ENCODE results near the gene MRI1.
"Not testable (repeated sequence)": the region's sequence is repeated elsewhere in the genome, so short reads cannot be mapped to it uniquely, and the experiment has no call there.

Gene MRI1

DNA sequence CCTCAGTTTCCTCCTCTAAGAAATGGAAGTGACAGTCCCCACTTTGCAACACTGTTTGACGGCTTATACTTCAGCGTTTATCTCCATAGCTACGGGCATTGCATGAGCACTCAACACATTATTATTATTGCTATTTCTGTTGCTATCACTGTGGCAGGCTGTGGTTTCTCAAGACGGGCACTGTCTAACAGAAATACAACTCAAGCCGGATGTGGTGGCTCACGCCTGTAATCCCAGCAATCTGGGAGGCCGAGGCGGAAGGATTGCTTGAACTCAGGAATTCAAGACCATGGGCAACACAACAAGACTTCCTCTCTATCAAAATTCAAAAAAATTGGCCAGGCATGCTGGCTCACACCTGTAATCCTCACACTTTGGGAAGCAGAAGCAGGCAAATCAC lies 26.0 kb downstream of the MRI1 start:
- in situ Hi-C loops (cut with MboI; ENCODE audit: low sequenced_read_pairs): no loop called here
- H3K27me3 ChIP-seq (ENCODE audit: low read depth): peaks cover 6% of the 10 kb centered on the region; the same call in 1 of the 2 replicates
- DNase-seq (ENCODE audit: low spot score in 2 of 2): no peak
- H3K4me3 ChIP-seq: no peak overlapping the region
- H3K4me1 ChIP-seq: peaks cover 5% of the 10 kb centered on the region; the same call in 1 of the 2 replicates
- H3K36me3 ChIP-seq (replicated peaks): no peaks in the 10 kb centered on the region
- no peaks in the 10 kb centered on the region for H3K9me3 ChIP-seq

DNA sequence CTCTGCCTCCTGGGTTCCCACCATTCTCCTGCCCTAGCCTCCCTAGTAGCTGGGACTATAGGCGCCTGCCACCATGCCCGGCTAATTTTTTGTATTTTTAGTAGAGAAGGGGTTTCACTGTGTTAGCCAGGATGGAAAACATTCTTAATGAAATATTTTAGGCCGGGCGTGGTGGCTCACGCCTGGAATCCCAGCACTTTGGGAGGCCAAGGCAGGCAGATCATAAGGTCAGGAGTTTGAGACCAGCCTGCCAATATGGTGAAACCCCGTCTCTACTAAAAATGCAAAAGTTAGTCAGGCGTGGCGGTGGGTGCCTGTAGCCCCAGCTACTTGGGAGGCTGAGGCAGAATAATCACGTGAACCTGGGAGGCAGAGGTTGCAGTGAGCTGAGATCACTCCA lies 29.0 kb downstream of the MRI1 start:
- H3K9me3 ChIP-seq; in situ Hi-C loops (cut with MboI; ENCODE audit: low sequenced_read_pairs); H3K4me1 ChIP-seq; H3K4me3 ChIP-seq; H3K27me3 ChIP-seq (ENCODE audit: low read depth); H3K36me3 ChIP-seq (replicated peaks); DNase-seq (ENCODE audit: low spot score in 2 of 2): not testable (repeated sequence)

DNA sequence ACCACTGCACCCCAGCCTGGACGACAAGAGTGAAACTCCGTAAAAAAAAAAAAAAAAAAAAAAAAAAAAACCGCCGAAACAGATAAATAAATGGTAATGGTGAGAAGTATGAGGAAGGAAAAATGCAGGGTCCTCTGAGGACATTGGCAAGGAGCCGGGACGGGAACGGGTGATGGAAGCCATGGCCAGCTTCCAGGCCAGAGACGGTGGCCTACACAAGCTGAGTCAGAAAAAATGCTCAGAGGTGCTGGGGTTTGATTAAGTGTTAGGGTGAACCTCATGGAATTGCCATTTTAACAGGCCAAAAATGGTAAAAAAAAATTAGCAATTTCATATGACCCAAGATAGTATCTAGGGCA lies 30.1 kb downstream of the MRI1 start:
- no peak for DNase-seq (ENCODE audit: low spot score in 2 of 2)

DNA sequence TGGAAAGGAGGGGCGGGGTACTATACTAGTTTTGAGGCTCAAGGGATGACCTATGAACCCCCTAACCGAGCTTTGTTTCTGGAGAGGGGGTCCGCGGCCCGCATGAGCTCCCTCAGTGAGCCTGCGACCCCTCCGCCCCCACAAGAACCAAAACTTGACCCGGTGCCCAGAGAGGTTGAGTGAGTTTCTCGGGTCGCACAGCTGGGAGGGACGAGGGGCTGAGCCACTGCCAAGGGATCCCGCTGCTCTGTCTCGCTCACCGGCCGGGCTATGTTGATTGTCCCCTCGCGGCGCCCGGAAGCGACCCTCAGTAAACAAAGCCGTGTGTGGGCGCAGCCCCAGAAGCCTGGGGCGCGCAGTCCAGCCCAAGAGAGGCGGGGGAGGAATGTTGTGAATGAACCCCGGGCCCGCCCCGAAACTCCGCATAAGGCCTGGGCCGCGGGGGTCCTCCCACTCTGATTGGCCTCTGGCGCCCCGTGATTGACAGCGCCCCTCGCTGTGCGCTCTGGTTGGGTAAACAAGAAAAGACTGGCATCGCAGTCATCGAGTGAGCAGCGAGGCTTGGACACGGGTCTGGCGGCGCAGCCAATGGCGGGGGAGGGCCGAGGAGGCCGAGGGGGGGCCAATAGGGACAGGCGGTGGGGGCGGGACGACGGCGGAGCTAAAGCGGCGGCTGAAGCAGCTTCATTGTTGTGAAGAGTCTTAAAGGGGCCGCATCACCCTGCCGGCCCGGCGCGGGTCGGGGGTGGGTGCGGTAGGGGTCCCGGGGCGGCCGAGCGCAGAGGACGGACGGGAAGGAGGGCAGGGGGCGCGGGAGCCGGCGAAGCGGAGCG lies 30.7 kb downstream of the MRI1 start, which contains the start of gene ZSWIM4:
Gene ZSWIM4, plus strand, starts transcription at position 687 of the 833 bp plus-strand sequence. CDS start 206 bp downstream, outside the sequence.
- Histone ChIP-seq H3K27me3 (ENCODE audit: low read depth) (no peaks in the 10 kb centered on the region), H3K4me1 (peaks cover 5% of the 10 kb centered on the region; the same call in 1 of the 2 replicates), H3K36me3 (replicated peaks) (no peaks in the 10 kb centered on the region), H3K4me3 (peak within 1 kb of the TSS; percentile 61), H3K9me3 (no peaks in the 10 kb centered on the region)
- peak; percentile 98 to 99 for DNase-seq (ENCODE audit: low spot score in 2 of 2)
- in situ Hi-C loops (cut with MboI; ENCODE audit: low sequenced_read_pairs): no loop called here

More for the DNA sequence above, 30.1 kb downstream of the MRI1 start:
- H3K27me3 ChIP-seq (ENCODE audit: low read depth): no peaks in the 10 kb centered on the region
- peaks cover 5% of the 10 kb centered on the region; the same call in 1 of the 2 replicates for H3K4me1 ChIP-seq
- peak overlapping the region; percentile 61 for H3K4me3 ChIP-seq
- no peaks in the 10 kb centered on the region for H3K36me3 ChIP-seq (replicated peaks)
- no peaks in the 10 kb centered on the region for H3K9me3 ChIP-seq
- in situ Hi-C loops (cut with MboI; ENCODE audit: low sequenced_read_pairs): no loop called here

DNA sequence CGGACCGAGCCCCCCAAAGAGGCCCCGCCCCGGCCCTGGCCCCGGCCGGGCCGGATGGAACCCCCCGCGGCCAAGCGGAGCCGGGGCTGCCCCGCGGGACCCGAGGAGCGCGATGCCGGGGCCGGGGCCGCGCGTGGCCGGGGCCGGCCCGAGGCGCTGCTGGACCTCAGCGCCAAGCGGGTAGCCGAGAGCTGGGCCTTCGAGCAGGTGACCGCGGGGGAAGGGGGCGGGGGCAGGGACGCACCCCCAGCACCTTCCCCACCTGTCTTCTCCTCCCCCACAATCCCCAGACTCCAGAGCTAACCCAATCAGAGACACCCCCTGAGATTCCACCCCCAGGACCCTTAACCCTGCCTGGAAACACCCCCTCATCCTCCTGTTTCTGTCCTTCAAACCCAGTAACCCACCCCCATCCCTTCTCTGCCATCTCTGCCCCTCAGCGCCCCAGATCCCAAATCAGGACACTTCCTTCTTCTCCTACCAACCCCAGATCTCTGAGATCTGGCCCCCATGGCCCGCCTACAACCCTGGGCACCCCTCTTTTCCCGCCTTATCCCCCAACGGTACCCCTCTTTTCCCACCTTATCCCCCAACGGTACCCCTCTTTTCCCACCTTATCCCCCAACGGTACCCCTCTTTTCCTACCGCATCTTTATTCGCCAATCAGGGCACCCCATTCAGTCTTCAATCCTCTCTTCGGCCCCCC lies 31.4 kb downstream of the MRI1 start:
- peaks cover 5% of the 10 kb centered on the region; the same call in 1 of the 2 replicates for H3K4me1 ChIP-seq
- H3K4me3 ChIP-seq: peak overlapping the region; percentile 61
- H3K27me3 ChIP-seq (ENCODE audit: low read depth): no peaks in the 10 kb centered on the region
- DNase-seq (ENCODE audit: low spot score in 2 of 2): no peak
- in situ Hi-C loops (cut with MboI; ENCODE audit: low sequenced_read_pairs): no loop called here
- no peaks in the 10 kb centered on the region for H3K9me3 ChIP-seq
- no peaks in the 10 kb centered on the region for H3K36me3 ChIP-seq (replicated peaks)

DNA sequence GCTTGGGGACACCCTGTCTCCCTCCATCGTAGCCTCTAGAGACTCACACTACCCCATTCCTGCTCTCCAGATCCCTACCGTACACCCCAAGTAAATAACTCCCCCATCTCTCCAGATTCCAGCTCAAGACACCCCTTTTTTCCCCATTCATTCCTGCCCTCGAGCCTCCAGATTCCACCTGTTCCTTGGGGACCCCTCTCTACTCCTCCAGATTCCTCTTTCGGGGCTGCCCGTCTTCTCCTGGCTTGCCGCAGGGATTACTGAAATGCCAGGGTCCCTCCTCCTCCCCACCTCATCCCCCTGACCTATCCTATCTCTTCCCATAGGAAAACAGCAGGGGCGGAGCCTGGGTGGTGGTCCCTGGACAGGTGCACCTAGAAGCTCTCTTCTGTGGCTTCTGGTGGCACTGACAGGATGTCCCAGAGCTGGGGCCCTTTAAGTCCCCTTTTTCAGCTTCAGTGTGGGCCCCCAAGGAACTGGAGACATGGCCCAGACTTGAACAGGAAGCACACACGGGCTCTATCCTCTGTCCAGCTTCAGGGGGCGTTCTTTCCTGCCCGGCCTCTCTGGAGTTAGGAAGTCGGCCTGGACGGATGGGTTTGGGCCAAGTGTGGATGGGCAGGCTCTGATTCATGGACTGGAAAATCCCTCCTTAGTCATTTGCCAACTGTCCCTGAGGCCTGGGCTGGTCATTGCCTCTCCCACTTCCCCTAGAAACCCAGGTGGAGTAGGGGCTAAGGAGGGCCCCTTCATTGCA lies 32.2 kb downstream of the MRI1 start:
- in situ Hi-C loops (cut with MboI; ENCODE audit: low sequenced_read_pairs): no loop called here
- no peaks in the 10 kb centered on the region for H3K9me3 ChIP-seq
- H3K36me3 ChIP-seq (replicated peaks): no peaks in the 10 kb centered on the region
- peak overlapping the region; percentile 61 for H3K4me3 ChIP-seq
- no peak for DNase-seq (ENCODE audit: low spot score in 2 of 2)
- H3K27me3 ChIP-seq (ENCODE audit: low read depth): no peaks in the 10 kb centered on the region
- H3K4me1 ChIP-seq: peaks cover 5% of the 10 kb centered on the region; the same call in 1 of the 2 replicates

DNA sequence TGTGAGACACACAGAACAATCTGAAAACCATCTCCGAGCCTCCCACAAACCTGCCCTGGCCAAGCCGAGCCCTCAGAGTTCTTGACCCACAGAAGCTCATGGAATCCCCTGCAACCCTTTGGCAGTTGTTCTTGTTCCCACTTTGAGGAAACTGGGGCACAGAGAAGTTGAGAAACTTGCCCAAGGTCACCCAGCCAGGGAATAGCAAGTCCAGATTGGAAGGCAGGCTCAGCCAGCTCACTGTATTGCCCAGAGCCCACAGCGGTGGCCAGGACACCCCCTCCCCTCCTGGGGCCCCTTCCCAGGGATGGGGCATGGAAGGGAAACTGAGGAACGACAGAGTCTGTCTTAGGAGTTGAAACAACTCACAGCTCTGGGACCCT lies 32.7 kb downstream of the MRI1 start:
- H3K9me3 ChIP-seq: no peaks in the 10 kb centered on the region
- H3K36me3 ChIP-seq (replicated peaks): no peaks in the 10 kb centered on the region
- H3K4me3 ChIP-seq: peak overlapping the region; percentile 61; the same call in 1 of the 2 replicates
- H3K27me3 ChIP-seq (ENCODE audit: low read depth): no peaks in the 10 kb centered on the region
- peaks cover 5% of the 10 kb centered on the region; the same call in 1 of the 2 replicates for H3K4me1 ChIP-seq
- in situ Hi-C loops (cut with MboI; ENCODE audit: low sequenced_read_pairs): no loop called here
- no peak for DNase-seq (ENCODE audit: low spot score in 2 of 2)

DNA sequence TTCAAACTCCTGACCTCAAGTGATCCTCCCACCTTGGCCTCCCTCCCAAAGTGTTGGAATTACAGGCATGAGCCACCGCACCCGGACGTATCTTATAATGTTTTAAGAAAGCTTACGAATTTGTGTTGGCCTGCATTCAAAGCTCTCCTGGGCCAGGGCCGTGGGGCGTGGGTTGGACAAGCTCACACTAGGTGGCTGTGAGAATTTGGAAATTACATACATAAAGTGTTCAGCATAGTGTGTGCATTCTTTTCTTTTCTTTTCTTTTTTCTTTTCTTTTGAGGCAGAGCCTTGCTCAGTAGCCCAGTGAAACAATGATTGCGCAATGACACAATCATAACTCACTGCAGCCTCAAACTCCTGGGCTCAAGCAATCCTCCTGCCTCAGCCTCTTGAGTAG lies 33.5 kb downstream of the MRI1 start:
- Histone ChIP-seq H3K36me3 (replicated peaks) (no peaks in the 10 kb centered on the region), H3K4me1 (peaks cover 5% of the 10 kb centered on the region; the same call in 1 of the 2 replicates), H3K9me3 (no peaks in the 10 kb centered on the region), H3K4me3 (no peak overlapping the region), H3K27me3 (ENCODE audit: low read depth) (no peaks in the 10 kb centered on the region)
- no peak for DNase-seq (ENCODE audit: low spot score in 2 of 2)
- in situ Hi-C loops (cut with MboI; ENCODE audit: low sequenced_read_pairs): no loop called here

DNA sequence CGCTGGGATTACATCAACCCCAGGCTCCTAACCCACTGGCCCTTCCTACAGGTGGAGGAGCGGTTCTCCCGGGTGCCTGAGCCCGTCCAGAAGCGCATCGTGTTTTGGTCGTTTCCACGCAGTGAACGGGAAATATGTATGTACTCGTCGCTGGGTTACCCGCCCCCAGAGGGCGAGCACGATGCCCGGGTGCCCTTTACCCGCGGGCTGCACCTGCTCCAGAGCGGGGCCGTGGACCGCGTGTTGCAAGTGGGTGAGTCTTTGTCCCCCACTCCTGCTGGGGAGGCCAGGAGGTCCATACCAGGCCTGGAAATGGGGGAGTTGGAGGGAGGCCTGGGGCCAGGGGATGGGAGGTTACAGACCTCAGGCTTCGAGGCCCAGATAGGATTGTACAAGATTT lies 35.3 kb downstream of the MRI1 start:
- H3K9me3 ChIP-seq: no peaks in the 10 kb centered on the region
- in situ Hi-C loops (cut with MboI; ENCODE audit: low sequenced_read_pairs): no loop called here
- no peak overlapping the region for H3K4me3 ChIP-seq
- H3K36me3 ChIP-seq (replicated peaks): no peaks in the 10 kb centered on the region
- peaks cover 1% of the 10 kb centered on the region; the same call in 1 of the 2 replicates for H3K4me1 ChIP-seq
- H3K27me3 ChIP-seq (ENCODE audit: low read depth): no peaks in the 10 kb centered on the region
- no peak for DNase-seq (ENCODE audit: low spot score in 2 of 2)

DNA sequence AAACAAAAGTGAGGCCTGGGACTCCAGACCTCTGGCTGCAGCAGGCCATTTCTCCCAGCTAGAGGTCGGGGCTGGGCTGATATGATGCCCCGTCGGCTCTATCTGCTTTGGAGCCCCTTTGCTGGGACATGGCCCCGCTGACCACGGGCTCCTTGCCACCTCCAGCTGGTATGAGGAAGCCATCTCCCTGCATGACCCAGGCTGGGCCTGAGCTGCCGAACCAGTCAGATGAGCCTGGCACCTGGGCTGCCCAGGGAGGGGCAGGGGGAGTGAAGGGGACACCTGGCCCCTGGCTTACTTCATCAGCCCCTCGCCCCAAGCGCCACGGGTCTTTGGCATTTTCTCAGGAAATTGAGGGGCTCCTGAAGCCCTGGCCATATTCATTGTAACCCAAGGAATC lies 38.7 kb downstream of the MRI1 start:
- no peaks in the 10 kb centered on the region for H3K27me3 ChIP-seq (ENCODE audit: low read depth)
- no peak for DNase-seq (ENCODE audit: low spot score in 2 of 2)
- in situ Hi-C loops (cut with MboI; ENCODE audit: low sequenced_read_pairs): no loop called here

DNA sequence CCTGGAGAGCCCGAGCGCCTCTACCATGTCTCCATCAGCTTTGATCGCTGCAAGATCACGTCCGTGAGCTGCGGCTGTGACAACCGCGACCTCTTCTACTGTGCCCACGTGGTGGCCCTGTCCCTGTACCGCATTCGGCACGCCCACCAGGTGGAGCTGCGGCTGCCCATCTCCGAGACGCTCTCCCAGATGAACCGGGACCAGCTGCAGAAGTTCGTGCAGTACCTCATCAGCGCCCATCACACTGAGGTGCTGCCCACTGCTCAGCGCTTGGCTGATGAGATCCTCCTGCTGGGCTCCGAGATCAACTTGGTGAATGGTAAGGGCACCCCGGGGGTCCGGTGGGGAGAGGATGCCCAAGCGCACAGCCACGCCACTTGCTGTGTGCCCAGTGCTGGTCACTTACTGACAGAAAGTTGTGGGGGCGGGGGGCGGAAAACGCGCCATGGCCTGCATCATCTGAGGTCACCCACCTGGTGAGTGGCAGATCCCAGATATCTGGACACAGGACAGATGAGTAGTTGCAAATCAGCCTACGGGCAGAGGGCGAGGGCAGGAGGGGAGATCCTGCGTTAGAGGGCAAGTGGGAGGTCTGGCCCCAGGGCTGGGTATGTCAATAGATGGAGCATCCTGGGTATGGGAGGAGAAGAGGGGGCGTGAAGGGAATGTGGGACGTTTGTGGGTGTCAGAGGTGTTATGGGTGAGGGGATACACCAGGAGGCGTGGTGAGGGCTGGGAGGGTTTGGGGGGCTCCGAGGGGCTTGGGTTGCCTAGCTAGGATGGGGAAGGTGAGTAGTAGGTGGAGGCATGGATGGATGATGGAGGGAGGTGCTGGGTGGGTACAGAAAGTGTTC lies 40.7 kb downstream of the MRI1 start:
- Histone ChIP-seq H3K4me1 (no peaks in the 10 kb centered on the region), H3K4me3 (no peak overlapping the region), H3K36me3 (replicated peaks) (no peaks in the 10 kb centered on the region), H3K9me3 (no peaks in the 10 kb centered on the region), H3K27me3 (ENCODE audit: low read depth) (no peaks in the 10 kb centered on the region)
- DNase-seq (ENCODE audit: low spot score in 2 of 2): no peak
- in situ Hi-C loops (cut with MboI; ENCODE audit: low sequenced_read_pairs): no loop called here

More for the DNA sequence above, 38.7 kb downstream of the MRI1 start:
- Histone ChIP-seq H3K4me3 (no peak overlapping the region), H3K36me3 (replicated peaks) (no peaks in the 10 kb centered on the region), H3K9me3 (no peaks in the 10 kb centered on the region), H3K4me1 (no peaks in the 10 kb centered on the region)

DNA sequence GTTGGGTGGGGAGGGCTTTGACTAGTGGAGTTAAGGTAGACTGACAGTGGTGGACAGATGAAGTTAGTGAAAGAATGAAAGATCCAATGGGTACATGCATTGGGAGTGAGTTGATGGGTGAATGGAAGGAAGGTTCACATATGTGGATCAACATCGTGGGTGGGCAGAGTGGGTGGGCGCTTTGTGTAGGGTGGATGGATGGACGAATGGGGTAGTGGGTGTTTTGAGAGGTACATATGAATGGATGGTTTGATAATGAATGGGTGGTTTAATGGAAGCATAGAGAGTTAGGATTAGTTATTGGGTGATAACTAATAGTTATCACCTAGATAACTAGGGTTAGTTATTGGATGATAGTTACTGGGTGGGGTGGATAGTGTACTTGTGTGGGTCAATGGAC lies 42.4 kb downstream of the MRI1 start:
- no peak for DNase-seq (ENCODE audit: low spot score in 2 of 2)
- Histone ChIP-seq H3K36me3 (replicated peaks) (no peaks in the 10 kb centered on the region), H3K9me3 (no peaks in the 10 kb centered on the region), H3K27me3 (ENCODE audit: low read depth) (no peaks in the 10 kb centered on the region), H3K4me1 (no peaks in the 10 kb centered on the region), H3K4me3 (no peak overlapping the region)
- in situ Hi-C loops (cut with MboI; ENCODE audit: low sequenced_read_pairs): no loop called here

All from HAP-1 (cell line).